PFSK-1 (cell line): Measurements from ENCODE around the gene ADAMTS15.

Source experiments
- FOXP2 ChIP-seq: optimal IDR thresholded peaks from 2 replicates; pipeline ENCODE3; 2011; ENCODE audit warnings: borderline replicate concordance, control low read depth, inconsistent platforms; ENCODE audit not compliant: insufficient read depth; ENCODE audit errors: extremely low read length, extremely low read depth
- POLR2AphosphoS5 ChIP-seq: IDR thresholded peaks from 2 replicates; pipeline ENCODE4 v1.6.1; 2012; ENCODE audit warnings: low read depth, mild to moderate bottlenecking, control low read depth, low read length, moderate library complexity
- SIN3A ChIP-seq: IDR thresholded peaks from 2 replicates; pipeline ENCODE4 v1.6.1; 2012; ENCODE audit warnings: mild to moderate bottlenecking, low read length, moderate library complexity, borderline replicate concordance; ENCODE audit not compliant: insufficient read depth
- TAF1 ChIP-seq: IDR thresholded peaks from 2 replicates; pipeline ENCODE4 v1.6.1; 2012; ENCODE audit warnings: low read length, control low read depth, borderline replicate concordance; ENCODE audit not compliant: insufficient read depth
- TF ChIP-seq, protein P1 (sequence below), 2 experiments: IDR thresholded peaks; 2 replicates each; pipeline versions ENCODE4 v1.6.1 to v1.8.0; 2011 to 2012; ENCODE audit warnings: low read depth in 2 of 2, low read length in 2 of 2, control low read depth in 1 of 2, inconsistent platforms in 1 of 2, mild to moderate bottlenecking in 1 of 2, moderate library complexity in 1 of 2; ENCODE audit not compliant: insufficient read depth in 1 of 2

The ADAMTS15 gene

DNA sequence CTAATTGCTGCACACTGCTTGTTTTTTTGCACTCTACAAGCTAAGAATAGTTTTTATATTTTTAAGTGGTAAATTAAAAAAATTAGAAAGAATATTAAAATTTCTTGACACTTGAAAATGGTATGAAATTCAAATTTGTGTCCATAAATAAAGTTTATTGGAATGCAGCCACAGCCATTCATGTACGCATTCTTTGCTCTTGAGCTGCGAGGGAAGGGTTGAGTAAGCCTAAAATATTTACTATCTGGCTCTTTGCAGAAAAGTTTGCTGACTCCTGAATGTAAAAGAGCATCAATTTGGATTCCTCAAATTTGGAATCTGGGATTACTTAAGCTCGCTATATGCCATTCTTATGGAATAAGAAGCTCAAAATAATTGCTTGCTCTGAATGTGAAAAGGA, 16.6 kb upstream of the ADAMTS15 start:
- TF ChIP-seq, protein P1, sequence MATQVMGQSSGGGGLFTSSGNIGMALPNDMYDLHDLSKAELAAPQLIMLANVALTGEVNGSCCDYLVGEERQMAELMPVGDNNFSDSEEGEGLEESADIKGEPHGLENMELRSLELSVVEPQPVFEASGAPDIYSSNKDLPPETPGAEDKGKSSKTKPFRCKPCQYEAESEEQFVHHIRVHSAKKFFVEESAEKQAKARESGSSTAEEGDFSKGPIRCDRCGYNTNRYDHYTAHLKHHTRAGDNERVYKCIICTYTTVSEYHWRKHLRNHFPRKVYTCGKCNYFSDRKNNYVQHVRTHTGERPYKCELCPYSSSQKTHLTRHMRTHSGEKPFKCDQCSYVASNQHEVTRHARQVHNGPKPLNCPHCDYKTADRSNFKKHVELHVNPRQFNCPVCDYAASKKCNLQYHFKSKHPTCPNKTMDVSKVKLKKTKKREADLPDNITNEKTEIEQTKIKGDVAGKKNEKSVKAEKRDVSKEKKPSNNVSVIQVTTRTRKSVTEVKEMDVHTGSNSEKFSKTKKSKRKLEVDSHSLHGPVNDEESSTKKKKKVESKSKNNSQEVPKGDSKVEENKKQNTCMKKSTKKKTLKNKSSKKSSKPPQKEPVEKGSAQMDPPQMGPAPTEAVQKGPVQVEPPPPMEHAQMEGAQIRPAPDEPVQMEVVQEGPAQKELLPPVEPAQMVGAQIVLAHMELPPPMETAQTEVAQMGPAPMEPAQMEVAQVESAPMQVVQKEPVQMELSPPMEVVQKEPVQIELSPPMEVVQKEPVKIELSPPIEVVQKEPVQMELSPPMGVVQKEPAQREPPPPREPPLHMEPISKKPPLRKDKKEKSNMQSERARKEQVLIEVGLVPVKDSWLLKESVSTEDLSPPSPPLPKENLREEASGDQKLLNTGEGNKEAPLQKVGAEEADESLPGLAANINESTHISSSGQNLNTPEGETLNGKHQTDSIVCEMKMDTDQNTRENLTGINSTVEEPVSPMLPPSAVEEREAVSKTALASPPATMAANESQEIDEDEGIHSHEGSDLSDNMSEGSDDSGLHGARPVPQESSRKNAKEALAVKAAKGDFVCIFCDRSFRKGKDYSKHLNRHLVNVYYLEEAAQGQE (IDR thresholded peaks at IDR 0.05; ENCODE audit: insufficient read depth in 1 of 2, low read depth in 2 of 2, low read length in 2 of 2): no peak
- TF ChIP-seq TAF1 (no peak), FOXP2 (no peak), POLR2AphosphoS5 (no peak), SIN3A (no peak)

DNA sequence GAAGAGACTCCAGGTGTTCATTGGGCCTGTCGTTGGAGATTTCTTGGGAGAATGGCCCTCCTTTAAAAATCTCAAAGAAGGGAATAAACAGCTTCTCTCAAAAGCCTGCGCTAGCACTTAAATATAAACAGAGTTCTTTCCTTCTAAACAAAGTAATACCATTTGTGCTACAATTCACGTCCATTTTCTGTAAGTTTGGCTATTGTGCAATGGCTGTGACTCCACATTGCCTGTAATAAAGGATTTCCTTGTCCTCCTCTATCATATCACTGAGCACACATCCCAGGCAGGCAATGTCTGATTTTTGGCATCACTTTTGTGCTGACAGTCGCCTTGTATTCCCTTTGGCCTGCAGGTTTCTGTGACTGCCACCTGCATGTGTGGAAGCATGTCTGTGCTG, 15.1 kb upstream of the ADAMTS15 start:
- TF ChIP-seq TAF1 (no peak), SIN3A (no peak), POLR2AphosphoS5 (no peak), FOXP2 (no peak)
- TF ChIP-seq, protein P1 (IDR thresholded peaks at IDR 0.05; ENCODE audit: insufficient read depth in 1 of 2, low read depth in 2 of 2, low read length in 2 of 2): no peak

DNA sequence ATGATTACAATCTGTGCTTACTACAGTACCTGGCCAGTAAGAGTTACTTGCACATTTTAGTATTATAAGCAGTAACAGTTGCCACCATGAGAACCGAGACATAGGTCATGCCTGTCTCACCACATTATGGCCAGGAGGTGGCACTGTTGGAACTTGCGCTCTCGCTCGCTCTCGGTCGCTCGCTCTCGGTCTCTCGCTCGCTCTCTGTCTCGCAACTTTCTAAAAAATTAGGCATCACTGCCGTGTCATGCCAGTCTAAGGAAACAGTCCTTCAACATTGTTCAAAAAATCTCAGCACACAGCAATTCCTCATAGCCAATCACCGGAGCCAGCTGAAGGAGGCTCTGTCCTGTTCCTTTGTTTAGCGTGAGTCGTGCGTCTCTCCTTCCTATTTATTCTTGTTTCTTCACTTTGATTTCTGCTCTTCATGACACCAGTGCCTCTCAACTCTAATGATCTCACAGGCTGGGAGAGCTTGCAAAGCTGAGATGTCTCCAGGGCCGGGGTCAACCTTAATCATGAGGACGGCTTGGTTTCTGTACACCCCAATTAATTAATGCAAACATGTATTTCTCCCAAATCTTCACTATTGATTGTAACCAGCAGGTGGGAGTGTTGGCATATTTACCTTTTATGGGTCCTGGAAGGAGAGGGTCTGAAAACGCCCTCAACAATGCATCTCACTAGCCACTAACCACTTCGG, 13.8 kb upstream of the ADAMTS15 start:
- TF ChIP-seq SIN3A (no peak), TAF1 (no peak), FOXP2 (no peak), POLR2AphosphoS5 (no peak)
- TF ChIP-seq, protein P1 (IDR thresholded peaks at IDR 0.05; ENCODE audit: insufficient read depth in 1 of 2, low read depth in 2 of 2, low read length in 2 of 2): no peak

DNA sequence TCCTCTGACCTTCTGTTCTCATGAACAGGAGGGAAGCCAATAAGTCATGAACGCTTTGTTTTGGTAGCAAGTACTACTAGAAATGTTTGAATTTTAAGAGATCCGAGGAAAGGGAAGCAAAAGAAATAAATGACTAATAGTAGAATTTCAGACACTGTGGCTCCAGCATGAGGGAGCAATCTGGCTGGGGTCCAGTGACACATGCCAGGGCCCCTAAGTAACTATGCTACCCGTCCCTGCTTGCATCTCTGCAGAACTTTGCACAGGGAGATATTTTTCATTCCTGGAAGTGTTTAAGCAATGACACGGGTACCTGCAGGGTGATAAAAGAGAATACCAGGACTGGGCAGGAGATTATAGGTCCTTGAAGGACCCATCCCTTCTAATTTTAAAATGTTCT, 12.8 kb upstream of the ADAMTS15 start:
- no peak for TF ChIP-seq TAF1
- TF ChIP-seq FOXP2: no peak
- no peak for TF ChIP-seq SIN3A
- TF ChIP-seq, protein P1 (IDR thresholded peaks at IDR 0.05; ENCODE audit: insufficient read depth in 1 of 2, low read depth in 2 of 2, low read length in 2 of 2): no peak
- TF ChIP-seq POLR2AphosphoS5: no peak

DNA sequence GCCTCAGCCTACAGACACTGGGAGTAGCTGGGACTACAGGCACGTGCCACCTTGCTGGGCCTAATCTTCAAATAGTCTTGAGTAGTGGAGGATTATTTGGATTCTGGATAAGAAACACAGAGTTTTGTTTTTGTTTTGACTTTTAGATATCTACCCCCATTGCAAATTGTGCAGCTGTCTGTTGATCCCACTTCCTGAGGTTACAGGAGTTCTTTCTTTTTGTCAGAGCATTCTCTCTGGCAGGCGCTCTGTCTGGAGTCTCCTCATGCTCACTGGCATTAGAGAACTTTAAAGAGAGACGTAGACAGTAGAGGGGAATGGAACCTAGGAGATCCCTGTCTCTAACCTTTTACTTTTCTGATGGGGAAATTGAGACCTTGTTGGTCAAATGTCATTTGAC, 12.3 kb upstream of the ADAMTS15 start:
- no peak for TF ChIP-seq POLR2AphosphoS5
- no peak for TF ChIP-seq TAF1
